GM12892 (cell line): ENCODE data around the gene MADCAM1.

ENCODE experiments used
- POLR2A ChIP-seq: IDR thresholded peaks from 2 replicates; pipeline ENCODE4 v1.6.1; 2011; ENCODE audit warnings: low read depth, low read length, control low read depth
- POLR2AphosphoS5 ChIP-seq: IDR thresholded peaks from 2 replicates; pipeline ENCODE4 v1.6.1; 2011; ENCODE audit warnings: low read depth, low read length, control low read depth

DNA sequence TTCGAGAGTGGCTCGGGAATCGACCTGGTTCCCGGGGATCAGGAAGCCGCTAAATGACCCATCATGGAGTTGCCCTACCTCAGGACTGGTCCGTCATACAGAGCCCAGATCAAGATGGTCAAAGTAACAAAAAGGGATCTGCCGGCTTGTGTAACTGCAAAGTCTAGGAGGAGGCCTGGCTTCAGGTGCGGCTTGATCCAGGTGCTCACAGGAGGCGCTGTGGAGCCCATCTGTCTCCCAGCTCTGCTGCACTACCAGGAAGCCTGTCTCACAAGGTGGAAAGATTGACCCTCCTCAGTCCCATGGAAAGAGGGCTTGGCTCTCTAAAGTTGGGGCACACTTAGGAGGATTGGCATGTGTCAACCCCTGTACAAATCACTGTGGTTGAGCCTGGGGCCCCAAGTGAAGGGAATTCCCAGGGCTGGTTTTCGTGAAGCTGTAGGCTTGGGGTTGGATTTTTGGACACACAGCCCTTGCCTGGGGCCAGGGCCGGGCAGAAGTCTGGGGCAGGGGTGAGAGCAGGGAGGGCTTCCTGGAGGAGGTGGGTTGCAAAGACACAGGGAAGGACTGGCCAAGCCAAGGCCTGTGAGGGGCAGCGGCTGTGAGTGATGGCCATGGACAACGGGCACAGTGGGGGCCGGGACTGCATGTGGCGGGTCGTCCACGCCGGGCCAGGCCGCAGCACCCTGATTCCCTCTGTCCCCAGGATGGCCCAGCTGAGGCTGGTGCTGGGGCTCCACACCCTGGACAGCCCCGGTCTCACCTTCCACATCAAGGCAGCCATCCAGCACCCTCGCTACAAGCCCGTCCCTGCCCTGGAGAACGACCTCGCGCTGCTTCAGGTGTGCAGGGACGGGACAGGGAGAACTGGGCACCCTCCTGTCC is 51.8 kb downstream of the MADCAM1 start:
- TF ChIP-seq POLR2A (no peak), POLR2AphosphoS5 (no peak)
